Measurements from ENCODE around the gene HOXD8.

Gene HOXD8

DNA sequence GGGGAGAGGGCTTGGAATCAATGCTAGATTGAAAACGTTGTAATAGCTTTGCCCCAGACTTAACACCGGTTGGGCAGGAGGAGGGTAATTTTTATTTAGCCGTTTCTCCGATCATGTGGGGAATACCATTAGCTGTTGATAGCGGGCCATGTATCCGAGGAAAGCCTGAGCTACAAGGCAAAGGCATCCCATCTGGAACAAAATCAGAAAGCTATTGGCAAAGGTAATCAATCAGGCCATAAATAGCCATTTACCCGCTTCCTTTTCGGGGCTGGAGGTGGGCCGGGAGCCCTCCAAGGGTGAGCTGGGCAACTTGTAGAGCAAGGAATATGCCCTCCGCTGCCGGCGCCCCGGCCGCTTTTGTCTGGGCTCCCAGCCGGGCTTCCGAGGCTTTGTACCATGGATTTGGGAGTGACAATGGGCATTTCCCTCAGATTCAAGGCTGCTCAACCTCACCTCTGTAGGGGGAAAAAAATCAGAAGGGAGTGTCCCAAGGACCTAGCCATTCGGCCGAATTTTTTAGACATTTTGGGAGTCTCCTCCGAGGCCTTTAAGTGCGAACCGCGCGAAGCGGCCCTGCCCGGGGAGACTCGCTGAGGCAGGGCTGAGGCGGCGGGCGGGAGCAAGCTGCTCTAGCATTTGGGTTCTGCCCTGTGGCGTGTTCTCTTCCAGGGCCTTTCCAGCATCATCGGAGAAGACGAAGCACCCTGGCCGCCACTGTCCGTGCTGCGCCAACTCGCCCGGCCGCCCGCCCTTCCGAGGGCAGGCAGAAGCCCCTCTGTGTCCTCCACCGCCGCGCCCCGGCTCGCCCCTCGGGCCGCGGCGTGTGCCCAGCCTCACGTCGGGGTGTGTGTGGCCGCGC is 8.1 kb upstream of the HOXD8 start:
- TF ChIP-seq REST (IDR thresholded peaks at IDR 0.05; ENCODE audit: insufficient read depth in 1 of 2, low read depth in 2 of 2, low read length in 2 of 2): no peak
- TF ChIP-seq FOXP2 (optimal IDR thresholded peaks at IDR 0.05; ENCODE audit: borderline replicate concordance, extremely low read depth, extremely low read length, insufficient read depth): no peak
- TF ChIP-seq POLR2AphosphoS5 (IDR thresholded peaks at IDR 0.05; ENCODE audit: low read depth, low read length): no peak
- no peak for TF ChIP-seq SIN3A (IDR thresholded peaks at IDR 0.05; ENCODE audit: borderline replicate concordance, insufficient read depth, low read length)
- no peak for TF ChIP-seq TAF1 (IDR thresholded peaks at IDR 0.05; ENCODE audit: borderline replicate concordance, insufficient read depth, low read length)

DNA sequence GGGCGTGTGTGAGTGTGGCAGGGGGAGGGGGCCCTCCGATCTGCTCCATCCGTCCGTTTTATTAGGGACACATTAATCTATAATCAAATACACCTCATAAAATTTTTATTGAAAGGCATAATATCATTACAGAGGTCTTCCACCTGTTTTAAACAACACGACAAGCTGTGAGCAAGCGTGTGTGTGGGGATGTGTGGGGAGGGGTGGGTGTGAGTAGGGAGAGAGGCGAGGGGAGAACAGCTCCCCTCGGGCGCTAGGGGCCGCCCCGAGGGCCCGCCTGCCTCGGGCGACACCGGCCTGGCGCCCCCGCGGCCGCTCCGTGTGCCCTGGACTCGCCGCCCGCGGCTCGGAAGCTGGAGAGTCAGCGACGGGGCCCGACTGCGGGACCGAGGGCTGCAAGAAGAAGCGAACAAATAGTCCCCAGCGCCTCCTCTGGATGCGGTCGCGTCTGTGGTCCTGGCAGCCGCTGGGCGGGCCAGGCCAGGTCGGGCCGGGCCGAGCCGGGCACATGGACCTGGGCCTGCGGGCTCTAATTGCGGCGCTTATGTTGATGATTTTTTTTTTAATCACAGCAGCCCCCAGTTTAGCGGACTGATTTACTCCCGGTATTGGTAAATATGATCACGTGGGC is 7.3 kb upstream of the HOXD8 start:
- TF ChIP-seq SIN3A (IDR thresholded peaks at IDR 0.05; ENCODE audit: borderline replicate concordance, insufficient read depth, low read length): no peak
- no peak for TF ChIP-seq TAF1 (IDR thresholded peaks at IDR 0.05; ENCODE audit: borderline replicate concordance, insufficient read depth, low read length)
- no peak for TF ChIP-seq FOXP2 (optimal IDR thresholded peaks at IDR 0.05; ENCODE audit: borderline replicate concordance, extremely low read depth, extremely low read length, insufficient read depth)
- TF ChIP-seq POLR2AphosphoS5 (IDR thresholded peaks at IDR 0.05; ENCODE audit: low read depth, low read length): no peak
- TF ChIP-seq REST (IDR thresholded peaks at IDR 0.05; ENCODE audit: insufficient read depth in 1 of 2, low read depth in 2 of 2, low read length in 2 of 2): no peak

GRCh38 chr2:176122683-176123410 is 6.7 kb upstream of the HOXD8 start, which contains the start of gene HOXD9:
TSS of gene HOXD9 (plus strand) at chr2:176122719. CDS start at chr2:176122769, 50 bp downstream.
- TF ChIP-seq REST (IDR thresholded peaks at IDR 0.05; ENCODE audit: insufficient read depth in 1 of 2, low read depth in 2 of 2, low read length in 2 of 2): no peak
- no peak for TF ChIP-seq POLR2AphosphoS5 (IDR thresholded peaks at IDR 0.05; ENCODE audit: low read depth, low read length)
- no peak for TF ChIP-seq SIN3A (IDR thresholded peaks at IDR 0.05; ENCODE audit: borderline replicate concordance, insufficient read depth, low read length)
- TF ChIP-seq FOXP2 (optimal IDR thresholded peaks at IDR 0.05; ENCODE audit: borderline replicate concordance, extremely low read depth, extremely low read length, insufficient read depth): no peak
- TF ChIP-seq TAF1 (IDR thresholded peaks at IDR 0.05; ENCODE audit: borderline replicate concordance, insufficient read depth, low read length): no peak

DNA sequence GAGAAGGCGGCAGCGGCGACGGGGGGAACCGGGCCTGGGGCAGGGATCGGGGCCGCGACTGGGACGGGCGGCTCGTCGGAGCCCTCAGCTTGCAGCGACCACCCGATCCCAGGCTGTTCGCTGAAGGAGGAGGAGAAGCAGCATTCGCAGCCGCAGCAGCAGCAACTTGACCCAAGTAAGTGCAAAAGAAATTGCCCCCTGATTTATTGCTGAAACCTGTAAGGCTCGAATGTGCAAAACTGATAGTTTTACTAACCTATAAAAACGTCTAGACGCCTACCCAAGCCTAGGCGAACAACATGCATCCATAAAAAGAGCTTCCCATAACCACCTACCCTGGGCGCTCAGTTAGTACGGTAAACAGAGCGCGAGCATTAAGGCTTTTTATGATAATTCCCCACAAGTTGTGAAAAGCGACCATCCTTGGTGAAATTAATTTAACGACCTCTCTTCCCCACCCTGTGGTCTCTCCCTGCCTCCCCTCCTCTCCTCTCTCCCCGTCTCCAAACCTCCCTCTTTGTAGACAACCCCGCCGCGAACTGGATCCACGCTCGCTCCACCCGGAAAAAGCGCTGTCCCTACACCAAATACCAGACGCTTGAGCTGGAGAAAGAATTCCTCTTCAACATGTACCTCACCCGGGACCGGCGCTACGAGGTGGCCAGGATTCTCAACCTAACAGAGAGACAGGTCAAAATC is 5.9 kb upstream of the HOXD8 start:
- TF ChIP-seq TAF1 (IDR thresholded peaks at IDR 0.05; ENCODE audit: borderline replicate concordance, insufficient read depth, low read length): no peak
- no peak for TF ChIP-seq FOXP2 (optimal IDR thresholded peaks at IDR 0.05; ENCODE audit: borderline replicate concordance, extremely low read depth, extremely low read length, insufficient read depth)
- TF ChIP-seq REST (IDR thresholded peaks at IDR 0.05; ENCODE audit: insufficient read depth in 1 of 2, low read depth in 2 of 2, low read length in 2 of 2): no peak
- TF ChIP-seq SIN3A (IDR thresholded peaks at IDR 0.05; ENCODE audit: borderline replicate concordance, insufficient read depth, low read length): no peak
- no peak for TF ChIP-seq POLR2AphosphoS5 (IDR thresholded peaks at IDR 0.05; ENCODE audit: low read depth, low read length)
